Measurements from ENCODE around the gene JMJD7.

GRCh38 chr15:41884458-41884857 lies 56.6 kb downstream of the JMJD7 start:
- TF ChIP-seq POLR2A (IDR thresholded peaks at IDR 0.05) (no peak), CTCF (IDR thresholded peaks at IDR 0.05) (no peak)

Measured in uterus (tissue), 2 donors.